Mesodermal cell (in vitro differentiated cells): ENCODE data around the gene HPCAL4.

Experiments used
- H3K27ac ChIP-seq: 2 replicates; pipeline ENCODE4 v1.7.0; 2013; ENCODE audit warnings: mild to moderate bottlenecking, low read depth, low read length, moderate library complexity; ENCODE audit not compliant: severe bottlenecking
- H3K36me3 ChIP-seq: 2 replicates; pipeline ENCODE4 v1.7.1; 2013; ENCODE audit warnings: mild to moderate bottlenecking, low read length, moderate library complexity; ENCODE audit not compliant: control insufficient read depth, insufficient read depth
- H3K4me1 ChIP-seq: one replicate; pipeline ENCODE4 v1.7.1; 2013; ENCODE audit warnings: mild to moderate bottlenecking, low read length; ENCODE audit not compliant: insufficient read depth, control insufficient read depth, poor library complexity, severe bottlenecking
- H3K4me3 ChIP-seq: 2 replicates; pipeline ENCODE4 v1.7.0; 2013; ENCODE audit warnings: low read length, control low read depth, mild to moderate bottlenecking; ENCODE audit not compliant: insufficient read depth, poor library complexity, severe bottlenecking; ENCODE audit errors: extremely low read depth
- H3K9me3 ChIP-seq: 2 replicates; pipeline ENCODE4 v1.7.1; 2013; ENCODE audit warnings: mild to moderate bottlenecking, low read length, moderate library complexity; ENCODE audit not compliant: control insufficient read depth
- WGBS, 2 experiments: methylation state at CpG; one replicate each; pipeline ENCODE4 v1.1.5; 2013; ENCODE audit warnings: missing lambda C conversion rate in 2 of 2; ENCODE audit not compliant: insufficient coverage in 2 of 2; 5-methylcytosine and 5-hydroxymethylcytosine counted together

The HPCAL4 gene

GRCh38 chr1:39676948-39677548, 14.2 kb downstream of the HPCAL4 start:
- no peaks in the 10 kb centered on the region for H3K36me3 ChIP-seq
- no peaks in the 10 kb centered on the region for H3K9me3 ChIP-seq
- H3K4me3 ChIP-seq = no peak overlapping the region
- H3K4me1 ChIP-seq = peaks cover 5% of the 10 kb centered on the region
- H3K27ac ChIP-seq = no peak overlapping the region
- WGBS, 2 experiments = 69 to 79% methylated on average over 6 of the region's 6 CpGs

- WGBS, 2 experiments = 100% methylated on average over 1 of the region's 1 CpG
- Histone ChIP-seq H3K27ac (no peak overlapping the region), H3K9me3 (no peaks in the 10 kb centered on the region), H3K4me1 (peaks cover 14% of the 10 kb centered on the region), H3K36me3 (no peaks in the 10 kb centered on the region), H3K4me3 (no peak overlapping the region)
Observed at GRCh38 chr1:39675220-39675619, 16.0 kb downstream of the HPCAL4 start.

GRCh38 chr1:39673215-39673614, 18.0 kb downstream of the HPCAL4 start:
- Histone ChIP-seq H3K27ac (no peak overlapping the region), H3K9me3 (no peaks in the 10 kb centered on the region), H3K4me3 (no peak overlapping the region), H3K4me1 (peaks cover 14% of the 10 kb centered on the region), H3K36me3 (no peaks in the 10 kb centered on the region)
- 69 to 74% methylated on average over 3 of the region's 3 CpGs for WGBS, 2 experiments

- Histone ChIP-seq H3K9me3 (no peaks in the 10 kb centered on the region), H3K4me1 (peaks cover 14% of the 10 kb centered on the region), H3K4me3 (no peak overlapping the region), H3K27ac (no peak overlapping the region), H3K36me3 (no peaks in the 10 kb centered on the region)
- WGBS, 2 experiments = 6 to 14% methylated on average over 10 of the region's 12 CpGs
Observed at GRCh38 chr1:39672551-39672947, 18.7 kb downstream of the HPCAL4 start.

GRCh38 chr1:39671793-39672550, 19.3 kb downstream of the HPCAL4 start, which contains the start of gene NT5C1A:
NT5C1A (minus strand) TSS chr1:39672107; CDS start chr1:39672038, 69 bp downstream.
- no peak within 1 kb of the TSS for H3K27ac ChIP-seq
- peaks cover 13% of the 10 kb centered on the region for H3K4me1 ChIP-seq
- peak within 1 kb of the TSS; percentile 32 for H3K4me3 ChIP-seq
- 2 to 4% methylated on average over 26 to 51 of the region's 55 CpGs for WGBS, 2 experiments
- no peaks in the 10 kb centered on the region for H3K9me3 ChIP-seq
- no peaks in the 10 kb centered on the region for H3K36me3 ChIP-seq

- Histone ChIP-seq H3K27ac (no peak overlapping the region), H3K4me1 (peaks cover 9% of the 10 kb centered on the region), H3K9me3 (no peaks in the 10 kb centered on the region), H3K4me3 (peak overlapping the region; percentile 32), H3K36me3 (no peaks in the 10 kb centered on the region)
- WGBS, 2 experiments = 4% methylated on average over 21 to 24 of the region's 26 CpGs
Observed at GRCh38 chr1:39671433-39671792, 19.8 kb downstream of the HPCAL4 start.

- no peaks in the 10 kb centered on the region for H3K36me3 ChIP-seq
- H3K27ac ChIP-seq = no peak overlapping the region
- peaks cover 9% of the 10 kb centered on the region for H3K4me1 ChIP-seq
- H3K9me3 ChIP-seq = no peaks in the 10 kb centered on the region
- 9 to 22% methylated on average over 1 of the region's 1 CpG for WGBS, 2 experiments
- no peak overlapping the region for H3K4me3 ChIP-seq
Observed at GRCh38 chr1:39670689-39671088, 20.5 kb downstream of the HPCAL4 start.

GRCh38 chr1:39668894-39669293, 22.3 kb downstream of the HPCAL4 start:
- WGBS, 2 experiments = 88 to 92% methylated on average over 2 to 3 of the region's 3 CpGs
- Histone ChIP-seq H3K27ac (no peak overlapping the region), H3K9me3 (no peaks in the 10 kb centered on the region), H3K36me3 (no peaks in the 10 kb centered on the region), H3K4me3 (no peak overlapping the region), H3K4me1 (peaks cover 9% of the 10 kb centered on the region)

- Histone ChIP-seq H3K4me1 (peaks cover 9% of the 10 kb centered on the region), H3K27ac (no peak overlapping the region), H3K36me3 (no peaks in the 10 kb centered on the region), H3K4me3 (no peak overlapping the region), H3K9me3 (no peaks in the 10 kb centered on the region)
- WGBS, 2 experiments = 42 to 53% methylated on average over 3 of the region's 3 CpGs
Observed at GRCh38 chr1:39668111-39668510, 23.1 kb downstream of the HPCAL4 start.

GRCh38 chr1:39666772-39667171, 24.5 kb downstream of the HPCAL4 start:
- H3K36me3 ChIP-seq = no peaks in the 10 kb centered on the region
- H3K9me3 ChIP-seq = no peaks in the 10 kb centered on the region
- peaks cover 8% of the 10 kb centered on the region for H3K4me1 ChIP-seq
- H3K4me3 ChIP-seq = no peak overlapping the region
- H3K27ac ChIP-seq = no peak overlapping the region
- 73 to 78% methylated on average over 3 of the region's 3 CpGs for WGBS, 2 experiments

- 87 to 95% methylated on average over 4 to 5 of the region's 8 CpGs for WGBS, 2 experiments
- no peak overlapping the region for H3K27ac ChIP-seq
- no peaks in the 10 kb centered on the region for H3K36me3 ChIP-seq
- no peaks in the 10 kb centered on the region for H3K9me3 ChIP-seq
- no peaks in the 10 kb centered on the region for H3K4me1 ChIP-seq
- H3K4me3 ChIP-seq = no peak overlapping the region
Observed at GRCh38 chr1:39663559-39663958, 27.7 kb downstream of the HPCAL4 start.
